Astrocyte of the cerebellum (primary cell): ENCODE results near the gene TGM1.

ENCODE experiments used
- DNase-seq: peaks from one replicate; pipeline ENCODE4 v3.0.0-alpha.2; 2011; ENCODE audit warnings: low read depth
- H3K4me3 ChIP-seq: 2 replicates; pipeline ENCODE4 v1.5.1; 2011; ENCODE audit warnings: mild to moderate bottlenecking, low read depth, low read length, moderate library complexity
- in situ Hi-C: cut with HindIII; loops from 2 replicates; pipeline ENCODE4 v1.10.0; 2017; ENCODE audit warnings: low sequenced_read_pairs
- TF ChIP-seq, protein P1 (sequence below): IDR thresholded peaks from 2 replicates; pipeline ENCODE4 v1.5.1; 2012; ENCODE audit warnings: low read length, low read depth, moderate library complexity, mild to moderate bottlenecking; ENCODE audit errors: missing control alignments

Gene TGM1

DNA sequence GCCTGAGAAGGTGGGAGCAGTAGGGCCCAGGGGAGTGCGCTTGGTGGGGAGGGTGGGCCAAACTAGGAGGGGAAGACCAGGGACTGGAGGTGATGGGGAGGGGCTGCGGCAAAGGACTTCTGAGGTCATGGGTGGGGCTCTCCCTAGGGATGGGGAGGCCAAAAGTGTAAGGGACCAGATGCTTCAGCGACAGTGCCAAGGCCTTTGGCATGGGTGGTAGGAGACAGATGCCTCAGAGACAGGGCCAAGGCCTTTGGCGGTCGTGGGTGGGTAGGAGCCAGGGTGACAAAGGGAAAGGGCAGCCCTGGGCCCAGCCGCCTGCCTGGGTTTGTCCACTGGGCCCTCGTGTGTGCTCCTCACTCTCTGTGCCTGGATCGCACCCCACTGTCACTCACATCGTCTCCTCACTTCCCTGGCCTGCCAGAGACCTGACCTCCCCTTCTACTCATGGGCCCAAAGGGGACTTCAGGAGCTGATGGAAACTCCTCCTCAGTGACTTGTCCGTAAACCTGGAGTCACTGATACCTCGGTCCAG, 21.6 kb upstream of the TGM1 start:
- no peak for DNase-seq
- no peak overlapping the region for H3K4me3 ChIP-seq
- TF ChIP-seq, protein P1, sequence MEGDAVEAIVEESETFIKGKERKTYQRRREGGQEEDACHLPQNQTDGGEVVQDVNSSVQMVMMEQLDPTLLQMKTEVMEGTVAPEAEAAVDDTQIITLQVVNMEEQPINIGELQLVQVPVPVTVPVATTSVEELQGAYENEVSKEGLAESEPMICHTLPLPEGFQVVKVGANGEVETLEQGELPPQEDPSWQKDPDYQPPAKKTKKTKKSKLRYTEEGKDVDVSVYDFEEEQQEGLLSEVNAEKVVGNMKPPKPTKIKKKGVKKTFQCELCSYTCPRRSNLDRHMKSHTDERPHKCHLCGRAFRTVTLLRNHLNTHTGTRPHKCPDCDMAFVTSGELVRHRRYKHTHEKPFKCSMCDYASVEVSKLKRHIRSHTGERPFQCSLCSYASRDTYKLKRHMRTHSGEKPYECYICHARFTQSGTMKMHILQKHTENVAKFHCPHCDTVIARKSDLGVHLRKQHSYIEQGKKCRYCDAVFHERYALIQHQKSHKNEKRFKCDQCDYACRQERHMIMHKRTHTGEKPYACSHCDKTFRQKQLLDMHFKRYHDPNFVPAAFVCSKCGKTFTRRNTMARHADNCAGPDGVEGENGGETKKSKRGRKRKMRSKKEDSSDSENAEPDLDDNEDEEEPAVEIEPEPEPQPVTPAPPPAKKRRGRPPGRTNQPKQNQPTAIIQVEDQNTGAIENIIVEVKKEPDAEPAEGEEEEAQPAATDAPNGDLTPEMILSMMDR: no peak
- in situ Hi-C loops: no loop called here

DNA sequence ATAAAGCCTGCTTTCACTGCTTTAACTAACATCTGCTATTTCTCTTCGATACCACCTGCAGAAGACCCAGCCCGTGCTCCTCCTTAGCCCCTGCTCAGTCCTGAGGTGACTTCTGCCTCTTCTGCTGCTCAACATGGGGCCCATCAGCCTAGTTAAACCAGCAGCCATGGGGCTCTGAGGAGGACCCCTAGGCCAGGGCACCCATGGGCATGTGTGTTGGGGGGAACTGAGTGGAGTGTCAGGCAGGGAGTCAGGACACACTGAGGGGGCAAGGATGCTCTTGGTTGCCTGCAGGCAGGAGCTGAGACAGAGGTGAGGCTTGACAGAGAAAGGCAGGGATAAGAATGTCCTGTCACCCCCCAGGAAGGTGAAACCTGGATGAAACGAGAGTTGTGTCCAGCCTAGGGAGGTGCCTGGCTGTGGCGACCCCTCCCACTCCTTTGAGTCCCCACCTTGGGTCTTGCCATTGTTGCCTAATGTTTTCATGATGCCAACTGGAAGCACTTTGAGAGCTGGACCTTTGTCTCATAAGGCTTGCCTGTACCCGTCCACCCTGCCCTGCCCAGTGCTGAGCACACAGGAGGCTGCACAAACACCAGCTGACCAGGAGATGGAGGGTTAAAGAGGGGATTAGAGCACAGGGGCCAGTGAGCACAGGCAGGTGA, 21.0 kb upstream of the TGM1 start:
- TF ChIP-seq, protein P1: no peak
- no peak for DNase-seq
- no peak overlapping the region for H3K4me3 ChIP-seq
- in situ Hi-C loops: no loop called here

DNA sequence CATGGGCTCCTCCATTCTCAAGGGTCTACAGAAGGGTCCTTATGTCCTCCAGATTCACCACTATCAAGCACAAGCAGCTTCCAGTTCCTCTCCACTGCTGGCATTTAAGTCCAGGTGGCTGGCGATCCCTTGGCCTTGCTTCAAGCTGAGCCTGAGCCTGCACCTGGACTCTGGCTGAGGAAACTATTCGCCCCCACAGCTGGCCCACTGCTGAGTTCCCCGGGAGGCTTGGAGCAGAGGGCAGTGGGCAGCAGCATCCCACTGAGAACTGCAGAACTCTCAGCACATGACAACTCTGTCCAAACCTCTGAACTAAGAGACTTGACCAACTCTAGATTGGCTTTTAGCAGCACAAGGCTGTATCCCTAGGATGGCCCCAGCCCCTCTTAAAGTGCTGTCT, 19.8 kb upstream of the TGM1 start:
- TF ChIP-seq, protein P1: no peak
- H3K4me3 ChIP-seq: no peak overlapping the region
- no peak for DNase-seq
- in situ Hi-C loops: no loop called here

DNA sequence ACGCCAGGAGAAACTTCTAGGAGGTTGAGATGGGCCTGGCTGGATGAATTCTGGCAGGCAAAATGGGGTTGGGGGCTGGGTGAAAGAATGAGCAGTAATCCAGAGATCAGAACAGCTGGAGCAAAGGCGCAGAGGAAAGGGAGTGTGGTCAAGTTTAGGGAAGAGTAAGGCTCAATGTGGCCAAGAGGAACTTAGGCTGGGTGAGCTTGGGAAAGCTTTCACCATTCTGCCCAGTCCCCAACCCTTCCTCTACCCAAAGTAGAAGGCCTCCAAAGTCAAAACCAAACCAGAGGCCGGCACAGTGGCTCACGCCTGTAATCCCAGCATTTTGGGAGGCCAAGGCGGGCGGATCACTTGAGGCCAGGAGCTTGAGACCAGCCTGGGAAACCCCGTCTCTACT, 18.7 kb upstream of the TGM1 start:
- in situ Hi-C loops: no loop called here
- TF ChIP-seq, protein P1: no peak
- no peak for DNase-seq
- H3K4me3 ChIP-seq: no peak overlapping the region

DNA sequence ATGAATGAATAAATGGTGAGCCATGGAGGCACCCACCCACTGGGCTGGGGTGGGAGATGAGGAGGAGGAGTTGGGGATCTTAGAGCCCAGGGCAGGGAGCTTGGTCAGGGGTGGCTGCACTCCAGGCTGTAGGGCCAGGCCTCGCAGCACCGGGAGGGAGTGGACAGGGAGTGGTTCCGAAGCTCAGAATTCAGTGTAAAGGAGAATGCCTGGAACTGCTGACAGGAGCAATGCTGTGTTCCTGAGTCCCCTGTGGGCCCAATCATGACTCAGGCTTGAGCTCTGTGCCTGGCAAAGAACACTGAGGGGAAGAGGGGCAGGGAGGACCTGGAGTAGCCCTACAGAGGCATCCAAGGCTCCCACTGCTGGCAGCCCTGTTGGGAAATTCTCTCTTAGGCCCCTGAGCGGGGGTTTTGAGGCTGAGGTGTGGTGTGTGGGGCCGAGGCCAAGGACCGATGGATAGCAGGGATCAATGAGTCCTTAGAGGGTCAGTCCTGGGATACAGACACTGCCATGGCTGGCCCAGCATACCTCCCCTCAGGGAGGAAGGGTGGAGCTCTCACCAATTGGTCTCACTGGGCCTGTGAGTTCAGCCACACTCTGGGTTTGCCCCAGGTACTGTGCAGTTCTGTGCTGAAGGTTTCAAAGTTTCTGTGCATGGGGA, 18.0 kb upstream of the TGM1 start:
- in situ Hi-C loops: no loop called here
- DNase-seq: no peak
- no peak overlapping the region for H3K4me3 ChIP-seq
- TF ChIP-seq, protein P1: no peak

DNA sequence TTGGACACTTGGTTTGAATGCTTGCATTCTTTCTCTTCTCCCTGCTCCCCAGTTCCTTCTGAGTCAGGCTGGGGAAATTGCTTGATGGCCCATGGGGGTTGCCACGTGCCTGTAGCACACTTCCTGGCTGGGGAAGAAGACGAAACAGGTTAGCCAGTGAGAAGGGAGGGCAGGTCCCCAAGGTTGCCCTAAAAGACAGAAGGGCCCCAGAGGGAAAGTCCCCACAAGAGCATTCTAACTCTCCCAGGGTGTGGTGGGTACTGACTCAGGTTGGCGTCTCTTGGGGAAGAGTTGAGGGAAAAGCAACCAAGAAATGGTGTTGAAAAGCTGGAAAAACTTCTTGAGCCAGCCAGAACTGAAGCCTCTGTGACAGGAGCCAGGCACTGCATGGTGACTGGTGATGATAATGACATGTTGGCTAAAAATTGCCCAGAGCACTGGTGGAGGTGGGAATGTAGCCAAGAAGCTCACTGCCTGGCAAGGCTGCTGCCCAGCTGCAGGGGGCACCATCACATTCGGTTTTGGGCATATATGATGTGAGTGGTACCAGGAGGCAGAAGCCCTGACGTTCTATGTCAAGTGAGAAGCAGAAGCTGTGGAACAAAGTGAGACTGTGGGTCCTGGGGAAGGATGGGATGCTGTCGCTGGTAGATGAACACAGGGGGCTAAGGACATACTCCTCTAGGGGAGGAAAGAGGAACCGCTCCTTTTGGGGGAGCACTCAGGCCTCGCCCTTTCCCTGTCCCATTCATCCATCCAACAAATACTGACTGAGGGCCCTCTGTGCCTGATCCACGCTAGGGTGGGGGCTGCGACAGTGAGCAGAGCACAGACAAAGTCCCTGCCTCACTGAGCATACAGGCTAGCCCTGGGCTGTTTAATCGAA, 16.6 kb upstream of the TGM1 start:
- TF ChIP-seq, protein P1: no peak
- in situ Hi-C loops: no loop called here
- DNase-seq: no peak
- H3K4me3 ChIP-seq: no peak overlapping the region
